Endothelial cell of umbilical vein (primary cell): ENCODE results near the gene UHRF1. TPM values are rescaled to one million over a fixed set of nuclear protein-coding genes. Genes with fewer than 3 reads are reported as not detected.

Experiments
- BruUV-seq: library from RNA; stranded (reverse); fragments of 400-500 nt; replicated peaks from 2 replicates; lab custom pipeline; 2021; lab: Mats Ljungman, UMichigan
- CTCF ChIA-PET: fragments of 300-600, 350-600 bp; sonication (Branson Sonifier 250); formaldehyde crosslinking; loops from one replicate; lab custom pipeline; 2021; ENCODE audit warnings: antibody characterized with exemption, inconsistent platforms; lab: Charles Lee
- POLR2A ChIA-PET: fragments of 300-600, 350-600 bp; sonication (Branson Sonifier 250); formaldehyde crosslinking; loops from one replicate; lab custom pipeline; 2021; ENCODE audit warnings: antibody characterized with exemption, inconsistent platforms; lab: Charles Lee
- DNase-seq: peaks from one replicate; pipeline ENCODE4 v3.0.0-alpha.2; 2011; ENCODE audit warnings: low read depth, low spot score
- FAIRE-seq: peaks from 2 replicates; lab custom pipeline; 2011; peaks lifted over from hg19 to GRCh38; lab: Jason Lieb, UNC
- H2AFZ ChIP-seq: 2 replicates; pipeline ENCODE4 v1.6.0; 2012; ENCODE audit warnings: low read depth, low read length, control low read depth, inconsistent platforms
- H3K27ac ChIP-seq: 2 replicates; pipeline ENCODE4 v1.5.1; 2011; ENCODE audit warnings: low read depth, mild to moderate bottlenecking, control low read depth, low read length, moderate library complexity; ENCODE audit not compliant: insufficient read depth
- H3K27me3 ChIP-seq, 2 experiments: 2 replicates each; pipeline versions ENCODE4 v1.6.0 to v1.6.1; 2011; ENCODE audit warnings: low read length in 2 of 2, mixed read lengths in 1 of 2; ENCODE audit not compliant: control insufficient read depth in 2 of 2, insufficient read depth in 2 of 2
- H3K36me3 ChIP-seq, 2 experiments: 2 replicates in 1 of 2; 3 replicates in 1 of 2; pipeline ENCODE4 v1.5.1; 2011; ENCODE audit warnings: low read length in 2 of 2, mild to moderate bottlenecking in 1 of 2, moderate library complexity in 1 of 2; ENCODE audit not compliant: control insufficient read depth in 2 of 2, insufficient read depth in 2 of 2; ENCODE audit errors: extremely low read depth in 1 of 2
- H3K4me1 ChIP-seq: 3 replicates; pipeline ENCODE4 v1.5.1; 2011; ENCODE audit warnings: mild to moderate bottlenecking, low read length; ENCODE audit not compliant: control insufficient read depth, insufficient read depth; ENCODE audit errors: extremely low read depth
- H3K4me2 ChIP-seq: 2 replicates; pipeline ENCODE4 v1.6.1; 2011; ENCODE audit warnings: low read length, control low read depth, mixed read lengths; ENCODE audit not compliant: insufficient read depth
- H3K4me3 ChIP-seq, 3 experiments: fragments of 200-600 bp in 1 of 3; sonication (generic), shearing (Covaris generic) in 1 of 3; replicated peaks in 1 of 3; 2 replicates each; pipeline ENCODE4 v1.5.1; 2011 to 2016; ENCODE audit warnings: control low read depth in 3 of 3, low read length in 3 of 3, mild to moderate bottlenecking in 2 of 3, inconsistent platforms in 1 of 3, low read depth in 1 of 3, moderate library complexity in 1 of 3; ENCODE audit not compliant: insufficient read depth in 1 of 3
- H3K79me2 ChIP-seq: 2 replicates; pipeline ENCODE4 v1.6.0; 2012; ENCODE audit warnings: low read length, inconsistent platforms; ENCODE audit not compliant: control insufficient read depth, insufficient read depth
- H3K9ac ChIP-seq: replicated peaks from 2 replicates; pipeline ENCODE3; 2011; ENCODE audit warnings: low read length, control low read depth; ENCODE audit not compliant: insufficient read depth; ENCODE audit errors: extremely low read depth
- H3K9me1 ChIP-seq: replicated peaks from 3 replicates; pipeline ENCODE4 v1.6.0; 2011; ENCODE audit warnings: mild to moderate bottlenecking, low read length; ENCODE audit not compliant: control insufficient read depth, insufficient read depth; ENCODE audit errors: extremely low read depth
- H3K9me3 ChIP-seq: replicated peaks from 2 replicates; pipeline ENCODE4 v1.5.1; 2012; ENCODE audit warnings: low read length, inconsistent platforms; ENCODE audit not compliant: control insufficient read depth, insufficient read depth
- H4K20me1 ChIP-seq: replicated peaks from 2 replicates; pipeline ENCODE3; 2011; ENCODE audit warnings: mild to moderate bottlenecking, low read length; ENCODE audit not compliant: control insufficient read depth, insufficient read depth; ENCODE audit errors: extremely low read depth
- CTCF ChIP-seq, 2 donors: IDR thresholded peaks; 1 replicate in 1 of 2; 2 replicates in 1 of 2; pipeline ENCODE4 v1.5.1; 2011; ENCODE audit warnings: low read length in 2 of 2, mild to moderate bottlenecking in 2 of 2, moderate library complexity in 2 of 2, control low read depth in 1 of 2, inconsistent platforms in 1 of 2, low read depth in 1 of 2; ENCODE audit not compliant: insufficient read depth in 1 of 2; ENCODE audit errors: extremely low read depth in 1 of 2
- EZH2 ChIP-seq: IDR thresholded peaks from 2 replicates; pipeline ENCODE4 v1.6.1; 2012; ENCODE audit warnings: borderline replicate concordance, low read depth, mild to moderate bottlenecking, moderate library complexity, low read length, inconsistent platforms; ENCODE audit not compliant: severe bottlenecking
- FOS ChIP-seq: IDR thresholded peaks from 2 replicates; pipeline ENCODE4 v1.6.1; 2011; ENCODE audit warnings: mild to moderate bottlenecking, low read length, moderate library complexity, borderline replicate concordance; ENCODE audit not compliant: insufficient read depth
- GATA2 ChIP-seq: IDR thresholded peaks from 2 replicates; pipeline ENCODE4 v1.7.0; 2011; ENCODE audit warnings: low read depth, mild to moderate bottlenecking, moderate library complexity, mixed read lengths, low read length; ENCODE audit not compliant: insufficient read length, insufficient read depth
- JUN ChIP-seq: IDR thresholded peaks from 2 replicates; pipeline ENCODE4 v1.6.1; 2011; ENCODE audit warnings: borderline replicate concordance, low read depth; ENCODE audit not compliant: insufficient read length, insufficient read depth
- MAX ChIP-seq: IDR thresholded peaks from 2 replicates; pipeline ENCODE4 v1.6.1; 2011; ENCODE audit not compliant: insufficient read depth, insufficient read length
- MYC ChIP-seq: IDR thresholded peaks from one replicate; pipeline ENCODE4 v1.6.1; 2011; ENCODE audit warnings: mild to moderate bottlenecking, low read depth, low read length
- POLR2A ChIP-seq: IDR thresholded peaks from 2 replicates; pipeline ENCODE4 v1.6.1; 2012; ENCODE audit warnings: low read depth, mild to moderate bottlenecking, control low read depth, low read length
- POLR2AphosphoS5 ChIP-seq: IDR thresholded peaks from 2 replicates; pipeline ENCODE4 v1.6.1; 2012; ENCODE audit warnings: low read depth, mild to moderate bottlenecking, control low read depth, low read length, moderate library complexity; ENCODE audit not compliant: insufficient read depth
- dilution Hi-C: fragments of 300-500 bp; cut with MboI; formaldehyde crosslinking; loops from one replicate; pipeline ENCODE4 v1.15.0; 2019; ENCODE audit warnings: low sequenced_read_pairs; ENCODE audit not compliant: extremely low pct_ligation_motif_present
- intact Hi-C: fragments of 100-400 bp; cut with micrococcal nuclease; formaldehyde crosslinking; loops from one replicate; pipeline ENCODE4 v1.10.0; 2022
- polyA plus RNA-seq, 4 experiments: library from polyadenylated mRNA; depleted of rRNA in 3 of 4; stranded (reverse) in 3 of 4; unstranded in 1 of 4; fragments of >200 nt; gene quantifications; 2 replicates each; pipeline versions ENCODE4 v1.2.1 to v1.2.3, GENCODE V29; 2011 to 2012; ENCODE audit warnings: missing spikeins in 1 of 4
- total RNA-seq: library from RNA; stranded (reverse); gene quantifications from 2 replicates; pipeline ENCODE4 v1.2.3, GENCODE V29; 2021

UHRF1 gene
- total and polyA plus RNA-seq, 2 donors (not counting 3 experiments of a cell fraction or from before 2014, with no cell fraction given) = 13.3 to 76.8 TPM

- no peak overlapping the region for H3K9ac ChIP-seq
- H3K36me3 ChIP-seq = peaks cover 0 to 7% of the 10 kb centered on the region in 2 experiments
- intact Hi-C loops (no loop called here), dilution Hi-C loops (no loop called here)
- TF ChIP-seq EZH2 = no peak
- no peaks in the 10 kb centered on the region for H3K27me3 ChIP-seq
- FAIRE-seq (no peak), DNase-seq (no peak)
- H3K79me2 ChIP-seq = peaks cover 2% of the 10 kb centered on the region
- no peaks in the 10 kb centered on the region for H4K20me1 ChIP-seq
- H3K27ac ChIP-seq = no peak overlapping the region
- CTCF ChIA-PET = no interaction called here
- no peak overlapping the region for H2AFZ ChIP-seq
- POLR2A ChIA-PET = no interaction called here
- no peaks in the 10 kb centered on the region for H3K9me1 ChIP-seq
- no peak overlapping the region for H3K4me2 ChIP-seq
- H3K9me3 ChIP-seq = no peaks in the 10 kb centered on the region
- BruUV-seq = no TSS peak
- no peaks in the 10 kb centered on the region for H3K4me1 ChIP-seq
- H3K4me3 ChIP-seq = no peak overlapping the region
These were observed 52.9 kb downstream of the UHRF1 start for GRCh38 chr19:4962085-4962619.

GRCh38 chr19:4965061-4965460 lies 55.8 kb downstream of the UHRF1 start:
- peaks cover 0 to 7% of the 10 kb centered on the region in 2 experiments for H3K36me3 ChIP-seq
- no peak for FAIRE-seq
- no TSS peak for BruUV-seq
- H3K4me3 ChIP-seq = no peak overlapping the region
- peaks cover 7% of the 10 kb centered on the region for H3K4me1 ChIP-seq
- DNase-seq = no peak
- ChIA-PET POLR2A (no interaction called here), CTCF (interaction anchor here (0.7 kb wide), 1 partner anchor 66 kb away, joined by 3 read pairs; no protein-coding TSS in a partner anchor)
- H3K9me1 ChIP-seq = no peaks in the 10 kb centered on the region
- H3K27ac ChIP-seq = no peak overlapping the region
- no peak overlapping the region for H2AFZ ChIP-seq
- no peaks in the 10 kb centered on the region for H3K9me3 ChIP-seq
- H3K4me2 ChIP-seq = no peak overlapping the region
- intact Hi-C loops (loop anchor here (5.0 kb wide), 2 partner anchors 243 to 298 kb away; partner anchors contain the start of gene DPP9), dilution Hi-C loops (no loop called here)
- no peaks in the 10 kb centered on the region for H4K20me1 ChIP-seq
- H3K27me3 ChIP-seq = no peaks in the 10 kb centered on the region
- TF ChIP-seq MYC (no peak), POLR2AphosphoS5 (no peak), CTCF (IDR thresholded peaks at IDR 0.05; ENCODE audit: extremely low read depth in 1 of 2, insufficient read depth in 1 of 2, low read depth in 1 of 2, low read length in 2 of 2) (no peak), EZH2 (no peak), JUN (no peak), GATA2 (no peak), POLR2A (no peak), MAX (no peak), FOS (no peak)
- H3K79me2 ChIP-seq = peaks cover 7% of the 10 kb centered on the region
- H3K9ac ChIP-seq = no peak overlapping the region
